ENCODE data around the gene R3HDM4.

DNA sequence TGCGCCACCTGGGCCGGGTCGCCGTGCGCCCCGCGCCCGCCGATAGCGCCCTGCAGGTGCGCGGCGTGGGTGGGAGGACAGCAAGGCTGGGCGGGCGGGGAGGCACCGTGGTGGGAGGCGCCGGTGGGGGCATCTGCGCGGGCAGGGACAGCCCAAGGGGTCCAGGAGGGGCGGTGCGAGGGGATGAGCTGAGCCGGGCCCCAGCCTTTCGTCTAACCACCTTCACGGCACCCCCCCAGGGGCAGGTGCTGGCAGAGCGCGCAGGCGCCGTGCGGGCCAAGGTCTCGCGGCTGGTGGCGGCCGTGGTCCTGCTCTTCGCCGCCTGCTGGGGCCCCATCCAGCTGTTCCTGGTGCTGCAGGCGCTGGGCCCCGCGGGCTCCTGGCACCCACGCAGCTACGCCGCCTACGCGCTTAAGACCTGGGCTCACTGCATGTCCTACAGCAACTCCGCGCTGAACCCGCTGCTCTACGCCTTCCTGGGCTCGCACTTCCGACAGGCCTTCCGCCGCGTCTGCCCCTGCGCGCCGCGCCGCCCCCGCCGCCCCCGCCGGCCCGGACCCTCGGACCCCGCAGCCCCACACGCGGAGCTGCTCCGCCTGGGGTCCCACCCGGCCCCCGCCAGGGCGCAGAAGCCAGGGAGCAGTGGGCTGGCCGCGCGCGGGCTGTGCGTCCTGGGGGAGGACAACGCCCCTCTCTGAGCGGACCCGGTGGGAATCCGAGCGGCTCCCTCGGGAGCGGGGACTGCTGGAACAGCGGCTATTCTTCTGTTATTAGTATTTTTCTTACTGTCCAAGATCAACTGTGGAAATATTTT, 7.2 kb upstream of the R3HDM4 start:
- TF ChIP-seq, protein P1, sequence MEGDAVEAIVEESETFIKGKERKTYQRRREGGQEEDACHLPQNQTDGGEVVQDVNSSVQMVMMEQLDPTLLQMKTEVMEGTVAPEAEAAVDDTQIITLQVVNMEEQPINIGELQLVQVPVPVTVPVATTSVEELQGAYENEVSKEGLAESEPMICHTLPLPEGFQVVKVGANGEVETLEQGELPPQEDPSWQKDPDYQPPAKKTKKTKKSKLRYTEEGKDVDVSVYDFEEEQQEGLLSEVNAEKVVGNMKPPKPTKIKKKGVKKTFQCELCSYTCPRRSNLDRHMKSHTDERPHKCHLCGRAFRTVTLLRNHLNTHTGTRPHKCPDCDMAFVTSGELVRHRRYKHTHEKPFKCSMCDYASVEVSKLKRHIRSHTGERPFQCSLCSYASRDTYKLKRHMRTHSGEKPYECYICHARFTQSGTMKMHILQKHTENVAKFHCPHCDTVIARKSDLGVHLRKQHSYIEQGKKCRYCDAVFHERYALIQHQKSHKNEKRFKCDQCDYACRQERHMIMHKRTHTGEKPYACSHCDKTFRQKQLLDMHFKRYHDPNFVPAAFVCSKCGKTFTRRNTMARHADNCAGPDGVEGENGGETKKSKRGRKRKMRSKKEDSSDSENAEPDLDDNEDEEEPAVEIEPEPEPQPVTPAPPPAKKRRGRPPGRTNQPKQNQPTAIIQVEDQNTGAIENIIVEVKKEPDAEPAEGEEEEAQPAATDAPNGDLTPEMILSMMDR (IDR thresholded peaks at IDR 0.05; ENCODE audit: extremely low read depth in 1 of 2, insufficient read depth in 1 of 2, low read depth in 1 of 2, low read length in 2 of 2): no peak
- TF ChIP-seq JUN (IDR thresholded peaks at IDR 0.05; ENCODE audit: borderline replicate concordance, insufficient read depth, insufficient read length, low read depth): no peak

Data from endothelial cell of umbilical vein (primary cell).